Neural progenitor cell (in vitro differentiated cells): ENCODE results near the gene TMUB1.

Source experiments
- EZH2 ChIP-seq: fragments of 200-600 bp; sonication (generic); IDR thresholded peaks from 2 replicates; pipeline ENCODE4 v1.6.1; 2017; ENCODE audit warnings: antibody characterized with exemption, mild to moderate bottlenecking, moderate library complexity
- EZH2phosphoT487 ChIP-seq: fragments of 200-600 bp; sonication (generic); IDR thresholded peaks from 2 replicates; pipeline ENCODE4 v1.6.1; 2017; ENCODE audit warnings: antibody characterized with exemption

DNA sequence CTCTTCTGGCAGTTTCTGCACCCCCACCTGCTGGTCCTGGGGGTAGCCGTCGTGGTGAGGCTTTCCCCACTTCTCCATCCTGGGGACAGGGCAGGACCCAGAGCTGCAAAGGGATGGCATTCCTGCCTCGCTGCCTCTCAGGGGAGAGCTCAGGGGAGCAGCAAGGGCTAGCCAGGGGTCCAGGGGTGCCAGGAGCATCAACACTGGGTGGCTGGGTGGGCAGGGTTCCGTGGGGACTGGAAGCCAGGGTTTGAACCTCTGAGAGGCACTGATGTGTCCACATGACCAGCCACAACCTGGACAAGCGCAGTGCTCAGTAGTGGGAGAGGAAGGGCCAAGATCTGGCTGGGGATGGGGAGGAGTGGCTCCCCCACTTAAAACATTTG is 49.4 kb downstream of the TMUB1 start:
- TF ChIP-seq EZH2 (no peak), EZH2phosphoT487 (no peak)
